Body of pancreas (tissue), 4 donors: ENCODE measurements around the gene IVD. TPM values are rescaled to one million over a fixed set of nuclear protein-coding genes. Genes with fewer than 3 reads are reported as not detected.
A peak's percentile ranks its signal among the peaks of the same experiment; 100 is the strongest.

ENCODE experiments used
- ATAC-seq: fragments of 150-250 bp; one replicate; pipeline ENCODE4 v1.9.1; 2016
- DNase-seq, 4 donors: peaks; one replicate each; pipeline ENCODE4 v3.0.0-alpha.2; 2019
- H3K27ac ChIP-seq, 4 donors: fragments of 200-600 bp; sonication (generic); 1 replicate in 3 of 4; 2 replicates in 1 of 4; pipeline versions ENCODE4 v1.5.1 to v1.6.1; 2016 to 2019; ENCODE audit warnings: mild to moderate bottlenecking in 1 of 4, mixed read lengths in 1 of 4, moderate library complexity in 1 of 4
- H3K27me3 ChIP-seq, 2 donors: fragments of 200-600 bp; sonication (generic); one replicate each; pipeline ENCODE4 v1.6.0; 2016; ENCODE audit warnings: mild to moderate bottlenecking in 1 of 2
- H3K36me3 ChIP-seq, 2 donors: fragments of 200-600 bp; sonication (generic); replicated peaks in 1 of 2; 2 replicates each; pipeline ENCODE4 v1.5.1; 2016; ENCODE audit warnings: low read depth in 2 of 2; ENCODE audit not compliant: insufficient read depth in 1 of 2
- H3K4me1 ChIP-seq: fragments of 200-600 bp; sonication (generic); one replicate; pipeline ENCODE4 v1.6.0; 2016
- H3K4me3 ChIP-seq, 2 donors: fragments of 200-600 bp; sonication (generic); 1 replicate in 1 of 2; 2 replicates in 1 of 2; pipeline ENCODE4 v1.5.1; 2016 to 2019
- H3K9me3 ChIP-seq, 3 donors: fragments of 200-600 bp; sonication (generic); 1 replicate in 2 of 3; 2 replicates in 1 of 3; pipeline ENCODE4 v1.5.1; 2016
- CTCF ChIP-seq, 7 experiments: fragments of 450-650 bp in 4 of 7; fragments of 200-600 bp in 3 of 7; sonication (generic) in 3 of 7; IDR thresholded peaks; one replicate each; pipeline ENCODE4 v1.5.1; 2016 to 2019; ENCODE audit warnings: antibody characterized with exemption in 7 of 7
- POLR2A ChIP-seq, 3 donors: fragments of 450-650 bp; IDR thresholded peaks; one replicate each; pipeline ENCODE4 v1.6.1; 2016; ENCODE audit warnings: antibody characterized with exemption in 3 of 3, mild to moderate bottlenecking in 2 of 3
- WGBS, 2 donors: methylation state at CpG; one replicate each; pipeline ENCODE4 v1.1.5; 2017; 5-methylcytosine and 5-hydroxymethylcytosine counted together
- intact Hi-C: fragments of 100-400 bp; cut with DNase I; formaldehyde crosslinking; loops from one replicate; pipeline ENCODE4 v1.15.1; 2023
- total RNA-seq, 2 donors: library from RNA; depleted of rRNA; stranded (reverse); fragments of >200 nt; gene quantifications; one replicate each; pipeline ENCODE4 v1.1.0, GENCODE V29; 2016

The IVD gene
- 10 to 100 TPM; 30.3 to 34.0 TPM for total RNA-seq

- Histone ChIP-seq H3K4me1 (peaks cover 21% of the 10 kb centered on the region), H3K36me3 (peaks cover 0 to 1% of the 10 kb centered on the region in 2 donors), H3K4me3 (peak within 1 kb of the TSS; percentile 80 to 97), H3K9me3 (no peaks in the 10 kb centered on the region), H3K27ac (peak within 1 kb of the TSS; percentile 44 to 81 (median 72)), H3K27me3 (no peaks in the 10 kb centered on the region)
- TF ChIP-seq POLR2A (IDR thresholded peaks at IDR 0.05) (peak; percentile 57 to 88 (median 83)), CTCF (IDR thresholded peaks at IDR 0.05) (no peak)
- 1 to 3% methylated on average over 10 to 54 of the region's 54 CpGs for WGBS, 2 donors
- intact Hi-C loops: no loop called here
- peak; percentile 100 for ATAC-seq
- DNase-seq: peak; percentile 95 to 97 (median 97)
These were observed at the start of gene IVD for GRCh38 chr15:40405501-40406381. IVD (plus strand) TSS chr15:40405795; CDS start chr15:40405828, 33 bp downstream.

- Histone ChIP-seq H3K4me1 (peaks cover 14% of the 10 kb centered on the region), H3K27ac (no peak overlapping the region), H3K4me3 (no peak overlapping the region), H3K27me3 (no peaks in the 10 kb centered on the region), H3K9me3 (no peaks in the 10 kb centered on the region), H3K36me3 (no peaks in the 10 kb centered on the region)
- intact Hi-C loops: no loop called here
- DNase-seq: no peak
- TF ChIP-seq CTCF (IDR thresholded peaks at IDR 0.05) (no peak), POLR2A (IDR thresholded peaks at IDR 0.05) (no peak)
- whole genome bisulfite sequencing, 2 donors: 65 to 90% methylated on average over 2 to 4 of the region's 5 CpGs
- ATAC-seq: no peak
These were observed 49.5 kb upstream of the IVD start for GRCh38 chr15:40355976-40356585.

- Histone ChIP-seq H3K36me3 (no peaks in the 10 kb centered on the region), H3K27me3 (no peaks in the 10 kb centered on the region), H3K9me3 (no peaks in the 10 kb centered on the region), H3K4me1 (peaks cover 14% of the 10 kb centered on the region), H3K4me3 (no peak overlapping the region), H3K27ac (no peak overlapping the region)
- intact Hi-C loops: no loop called here
- TF ChIP-seq CTCF (IDR thresholded peaks at IDR 0.05) (no peak), POLR2A (IDR thresholded peaks at IDR 0.05) (no peak)
- DNase-seq (no peak), ATAC-seq (no peak)
- WGBS, 2 donors: 37 to 63% methylated on average over 1 of the region's 1 CpG
These were observed 48.3 kb upstream of the IVD start for GRCh38 chr15:40357246-40357645.

- peaks cover 14% of the 10 kb centered on the region for H3K4me1 ChIP-seq
- peak; percentile 97 for ATAC-seq
- no peaks in the 10 kb centered on the region for H3K27me3 ChIP-seq
- peak in 1 of 3 donors; percentile 13 for TF ChIP-seq POLR2A (IDR thresholded peaks at IDR 0.05)
- TF ChIP-seq CTCF (IDR thresholded peaks at IDR 0.05): no peak
- intact Hi-C loops: no loop called here
- DNase-seq: peak; percentile 87 to 90 (median 90)
- H3K27ac ChIP-seq: no peak within 1 kb of the TSS
- WGBS, 2 donors: 2 to 42% methylated on average over 5 to 64 of the region's 82 CpGs
- no peaks in the 10 kb centered on the region for H3K9me3 ChIP-seq
- no peak within 1 kb of the TSS for H3K4me3 ChIP-seq
- no peaks in the 10 kb centered on the region for H3K36me3 ChIP-seq
These were observed 47.7 kb upstream of the IVD start, which contains the start of gene DISP2 for GRCh38 chr15:40357723-40358470. DISP2 (plus strand) TSS chr15:40358219; CDS start chr15:40358322, 103 bp downstream.
